ENCODE data around the gene CEP112. TPM values are rescaled to one million over a fixed set of nuclear protein-coding genes. Genes with fewer than 3 reads are reported as not detected.

The CEP112 gene
- total and polyA plus RNA-seq, 8 donors, result 8.4 to 11.4 (median 9.8) TPM

GRCh38 chr17:65855675-65856074 lies 336.3 kb downstream of the CEP112 start:
- ATAC-seq (no peak), FAIRE-seq (no peak), DNase-seq (no peak)
- Histone ChIP-seq H3K4me1 (no peaks in the 10 kb centered on the region), H3K27me3 (no peaks in the 10 kb centered on the region), H3K27ac (no peak overlapping the region), H3K36me3 (no peaks in the 10 kb centered on the region), H3K4me3 (no peak overlapping the region), H3K9me3 (no peaks in the 10 kb centered on the region)
- TF ChIP-seq CTCF (IDR thresholded peaks at IDR 0.05), result no peak
- intact Hi-C loops (cut with DNase I), result no loop called here
- 91 to 96% methylated on average over 4 of the region's 4 CpGs for WGBS, 2 donors

- no peaks in the 10 kb centered on the region for H3K27me3 ChIP-seq
- 86 to 89% methylated on average over 2 of the region's 2 CpGs for WGBS, 2 donors
- ATAC-seq (peak in 2 of 4 donors; percentile 45 to 74), DNase-seq (no peak), FAIRE-seq (no peak)
- H3K4me1 ChIP-seq, result no peaks in the 10 kb centered on the region
- no peak overlapping the region for H3K4me3 ChIP-seq
- TF ChIP-seq CTCF (IDR thresholded peaks at IDR 0.05), result no peak
- no peaks in the 10 kb centered on the region for H3K36me3 ChIP-seq
- H3K9me3 ChIP-seq, result no peaks in the 10 kb centered on the region
- intact Hi-C loops (cut with DNase I), result no loop called here
- H3K27ac ChIP-seq, result no peak overlapping the region
These were observed 336.7 kb downstream of the CEP112 start for GRCh38 chr17:65855245-65855644.

- no peak for ATAC-seq
These were observed 338.1 kb downstream of the CEP112 start for GRCh38 chr17:65853816-65854215.

GRCh38 chr17:65852911-65853310 lies 339.0 kb downstream of the CEP112 start:
- no peak for FAIRE-seq
- Histone ChIP-seq H3K4me1 (no peaks in the 10 kb centered on the region), H3K27me3 (no peaks in the 10 kb centered on the region), H3K27ac (no peak overlapping the region), H3K36me3 (no peaks in the 10 kb centered on the region), H3K9me3 (no peaks in the 10 kb centered on the region), H3K4me3 (no peak overlapping the region)
- intact Hi-C loops (cut with DNase I), result no loop called here
- no peak for DNase-seq
- 87 to 96% methylated on average over 1 of the region's 1 CpG for WGBS, 2 donors
- no peak for ATAC-seq
- TF ChIP-seq CTCF (IDR thresholded peaks at IDR 0.05), result no peak

More at GRCh38 chr17:65853816-65854215, 338.1 kb downstream of the CEP112 start:
- no peaks in the 10 kb centered on the region for H3K36me3 ChIP-seq
- TF ChIP-seq CTCF (IDR thresholded peaks at IDR 0.05), result no peak
- H3K4me3 ChIP-seq, result no peak overlapping the region
- no peaks in the 10 kb centered on the region for H3K27me3 ChIP-seq
- H3K9me3 ChIP-seq, result no peaks in the 10 kb centered on the region
- intact Hi-C loops (cut with DNase I), result no loop called here
- FAIRE-seq, result no peak
- no peak for DNase-seq
- H3K4me1 ChIP-seq, result no peaks in the 10 kb centered on the region
- no peak overlapping the region for H3K27ac ChIP-seq

- WGBS, 2 donors, result 92 to 94% methylated on average over 2 of the region's 3 CpGs
- ATAC-seq, result no peak
- TF ChIP-seq CTCF (IDR thresholded peaks at IDR 0.05), result no peak
- Histone ChIP-seq H3K27me3 (no peaks in the 10 kb centered on the region), H3K4me3 (no peak overlapping the region), H3K36me3 (no peaks in the 10 kb centered on the region), H3K4me1 (no peaks in the 10 kb centered on the region), H3K27ac (no peak overlapping the region), H3K9me3 (no peaks in the 10 kb centered on the region)
- no peak for FAIRE-seq
- intact Hi-C loops (cut with DNase I), result no loop called here
- DNase-seq, result no peak
These were observed 339.8 kb downstream of the CEP112 start for GRCh38 chr17:65851965-65852736.
